Measurements from ENCODE around the gene GNAQ.

- TF ChIP-seq CTCF (IDR thresholded peaks at IDR 0.05) (no peak), POLR2AphosphoS5 (IDR thresholded peaks at IDR 0.05) (no peak), EP300 (IDR thresholded peaks at IDR 0.05) (no peak)
These were observed 31.4 kb downstream of the GNAQ start for GRCh38 chr9:78000221-78000620.
